Activated naive CD8-positive, alpha-beta T cell treated with anti-CD3 and anti-CD28 coated beads, Interleukin-2, amount 10 ng/mL, durations not matched to agents 7 days and 5 days (primary cell): ENCODE results near the gene SLC9A9. TPM values are rescaled to one million over a fixed set of nuclear protein-coding genes. Genes with fewer than 3 reads are reported as not detected.
"Not testable (repeated sequence)": the region's sequence is repeated elsewhere in the genome, so short reads cannot be mapped to it uniquely, and the experiment has no call there.

Source experiments
- ATAC-seq: fragments of 150-1000 bp; cut with Tn5 transposase; one replicate; pipeline ENCODE4 v1.10.0; 2021; ENCODE audit warnings: low read depth, moderate library complexity
- POLR2A ChIA-PET: fragments of 350-600 bp; sonication (Branson Sonifier 250); formaldehyde crosslinking; loops from one replicate; lab custom pipeline; 2021; ENCODE audit warnings: antibody characterized with exemption; lab: Charles Lee
- DNase-seq: peaks from one replicate; pipeline ENCODE4 v3.0.0; 2021
- H3K27ac Mint-ChIP-seq: one replicate; pipeline ENCODE4 v1.8.0; 2022; ENCODE audit warnings: mild to moderate bottlenecking, mixed read lengths
- H3K27me3 Mint-ChIP-seq: one replicate; pipeline ENCODE4 v1.8.0; 2022; ENCODE audit warnings: mild to moderate bottlenecking, moderate library complexity, mixed read lengths
- H3K36me3 Mint-ChIP-seq: one replicate; pipeline ENCODE4 v1.8.0; 2021; ENCODE audit warnings: mild to moderate bottlenecking, mixed read lengths
- H3K4me1 Mint-ChIP-seq: one replicate; pipeline ENCODE4 v1.8.0; 2021; ENCODE audit warnings: mixed read lengths
- H3K4me3 Mint-ChIP-seq: one replicate; pipeline ENCODE4 v1.8.0; 2022; ENCODE audit warnings: mild to moderate bottlenecking, moderate library complexity, mixed read lengths
- H3K9me3 Mint-ChIP-seq: one replicate; pipeline ENCODE4 v1.8.0; 2021; ENCODE audit warnings: mixed read lengths
- total RNA-seq, 2 experiments: library from RNA; stranded (reverse); gene quantifications; one replicate each; pipeline ENCODE4 v1.2.3, GENCODE V29; 2021

SLC9A9 gene
- total RNA-seq, 2 experiments from 2014 or later, result 9.9 to 13.2 TPM

- ATAC-seq, result no peak
- Mint-ChIP-seq H3K36me3 (no peaks in the 10 kb centered on the region), H3K27me3 (no peaks in the 10 kb centered on the region), H3K27ac (no peak overlapping the region), H3K9me3 (peaks cover 4% of the 10 kb centered on the region), H3K4me1 (no peaks in the 10 kb centered on the region), H3K4me3 (no peak overlapping the region)
- no peak for DNase-seq
- POLR2A ChIA-PET, result no interaction called here
These were observed 131.5 kb downstream of the SLC9A9 start for GRCh38 chr3:143716731-143717130.

DNA sequence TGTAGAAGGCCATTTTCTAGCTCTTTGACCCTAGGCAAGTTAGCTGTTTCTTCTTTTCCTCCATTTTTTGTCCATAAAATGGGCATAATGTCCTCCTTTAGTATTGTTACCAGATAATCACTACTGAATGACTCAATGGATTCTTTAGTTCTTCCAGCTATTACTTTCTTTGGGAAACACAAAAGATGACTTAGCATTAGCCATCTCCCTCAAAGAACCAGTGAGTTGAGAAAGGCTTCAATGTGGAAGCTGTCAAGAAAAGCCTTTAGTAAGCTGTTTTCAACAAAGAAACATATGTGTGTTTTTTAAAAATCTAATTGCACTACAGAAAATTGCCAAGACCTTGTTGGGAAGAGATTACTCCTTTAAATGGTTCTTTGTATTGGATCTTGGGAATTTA, 135.7 kb downstream of the SLC9A9 start:
- H3K4me3 Mint-ChIP-seq, result no peak overlapping the region
- H3K27ac Mint-ChIP-seq, result no peak overlapping the region

DNA sequence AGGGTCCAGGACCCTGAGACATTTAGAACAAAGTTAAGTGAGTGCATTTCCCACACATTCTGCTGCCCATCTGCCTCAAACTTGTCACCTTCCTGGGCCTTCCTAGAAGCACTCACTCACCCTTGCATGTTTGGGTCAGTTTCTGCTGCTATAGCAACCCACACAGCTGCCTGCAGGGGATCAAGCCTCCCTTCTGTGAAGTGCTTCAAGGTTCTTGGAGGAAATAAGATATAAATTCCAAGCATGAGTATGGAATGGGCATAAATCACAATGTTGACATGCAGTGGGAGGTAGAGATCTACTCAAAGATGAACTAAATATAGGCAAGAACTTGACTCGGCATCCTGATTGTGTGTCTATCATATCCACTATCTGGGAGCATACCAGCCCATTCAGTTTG, 140.4 kb downstream of the SLC9A9 start:
- no peaks in the 10 kb centered on the region for H3K27me3 Mint-ChIP-seq
- no peaks in the 10 kb centered on the region for H3K36me3 Mint-ChIP-seq
- DNase-seq (no peak), ATAC-seq (no peak)
- no peak overlapping the region for H3K27ac Mint-ChIP-seq
- H3K4me3 Mint-ChIP-seq, result no peak overlapping the region
- peaks cover 2% of the 10 kb centered on the region for H3K4me1 Mint-ChIP-seq
- H3K9me3 Mint-ChIP-seq, result no peaks in the 10 kb centered on the region
- POLR2A ChIA-PET, result no interaction called here

More for the DNA sequence above, 135.7 kb downstream of the SLC9A9 start:
- H3K36me3 Mint-ChIP-seq, result no peaks in the 10 kb centered on the region
- H3K9me3 Mint-ChIP-seq, result peaks cover 4% of the 10 kb centered on the region
- POLR2A ChIA-PET, result no interaction called here
- no peak for DNase-seq
- no peaks in the 10 kb centered on the region for H3K4me1 Mint-ChIP-seq
- ATAC-seq, result no peak
- no peaks in the 10 kb centered on the region for H3K27me3 Mint-ChIP-seq

DNA sequence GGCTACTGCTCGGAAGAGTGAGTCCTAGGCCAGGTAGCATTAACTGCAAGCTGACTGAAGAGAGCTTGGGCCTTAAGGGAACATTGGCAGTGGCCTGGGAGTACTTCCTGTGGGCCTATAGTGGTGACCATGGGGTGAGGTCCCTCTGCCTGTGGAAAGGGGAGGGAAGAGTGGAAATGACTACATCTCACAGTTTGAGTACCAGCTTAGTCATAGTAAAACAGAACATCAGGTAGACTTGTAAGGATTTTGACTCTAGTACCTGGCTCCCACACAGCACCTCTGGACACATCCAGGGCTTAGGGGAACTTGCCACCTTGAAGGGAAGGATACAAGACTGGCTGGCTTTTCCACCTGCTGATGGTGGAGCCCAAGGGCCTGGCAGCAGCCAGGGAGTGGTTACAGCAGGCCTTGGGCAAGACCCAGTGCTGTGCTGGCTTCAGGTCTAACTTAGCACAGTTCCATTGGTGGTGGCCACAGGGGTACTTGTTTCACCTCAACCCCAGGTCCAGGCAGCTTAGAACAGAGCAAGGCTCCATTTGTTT, 147.8 kb downstream of the SLC9A9 start:
- Mint-ChIP-seq H3K9me3 (no peaks in the 10 kb centered on the region), H3K36me3 (no peaks in the 10 kb centered on the region), H3K27me3 (no peaks in the 10 kb centered on the region), H3K4me1 (peaks cover 2% of the 10 kb centered on the region), H3K4me3 (no peak overlapping the region), H3K27ac (no peak overlapping the region)
- POLR2A ChIA-PET, result no interaction called here
- DNase-seq, result no peak
- ATAC-seq, result no peak

DNA sequence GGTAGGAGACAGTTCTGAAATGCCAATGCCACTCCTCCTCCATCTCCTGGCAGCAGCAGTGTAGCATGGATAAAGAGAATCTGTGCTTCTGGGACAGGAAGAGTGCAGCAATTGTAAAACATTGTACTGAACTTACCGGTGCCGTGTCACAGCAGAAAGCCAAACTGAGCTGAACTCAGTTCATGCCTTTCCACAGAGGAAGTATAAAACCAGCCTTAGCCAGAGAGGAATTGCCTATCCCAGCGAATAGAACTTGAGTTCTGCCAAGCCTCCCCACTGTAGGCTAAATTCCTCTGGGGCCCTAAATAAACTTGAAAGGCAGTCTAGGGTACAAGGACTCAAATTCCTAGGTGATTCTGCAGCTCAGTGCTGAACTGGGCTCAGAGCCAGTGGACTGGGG, 148.8 kb downstream of the SLC9A9 start:
- H3K4me1 Mint-ChIP-seq, result no peaks in the 10 kb centered on the region
- POLR2A ChIA-PET, result no interaction called here
- no peak overlapping the region for H3K27ac Mint-ChIP-seq
- DNase-seq (no peak), ATAC-seq (no peak)
- H3K36me3 Mint-ChIP-seq, result no peaks in the 10 kb centered on the region
- H3K4me3 Mint-ChIP-seq, result no peak overlapping the region
- H3K27me3 Mint-ChIP-seq, result no peaks in the 10 kb centered on the region
- no peaks in the 10 kb centered on the region for H3K9me3 Mint-ChIP-seq

DNA sequence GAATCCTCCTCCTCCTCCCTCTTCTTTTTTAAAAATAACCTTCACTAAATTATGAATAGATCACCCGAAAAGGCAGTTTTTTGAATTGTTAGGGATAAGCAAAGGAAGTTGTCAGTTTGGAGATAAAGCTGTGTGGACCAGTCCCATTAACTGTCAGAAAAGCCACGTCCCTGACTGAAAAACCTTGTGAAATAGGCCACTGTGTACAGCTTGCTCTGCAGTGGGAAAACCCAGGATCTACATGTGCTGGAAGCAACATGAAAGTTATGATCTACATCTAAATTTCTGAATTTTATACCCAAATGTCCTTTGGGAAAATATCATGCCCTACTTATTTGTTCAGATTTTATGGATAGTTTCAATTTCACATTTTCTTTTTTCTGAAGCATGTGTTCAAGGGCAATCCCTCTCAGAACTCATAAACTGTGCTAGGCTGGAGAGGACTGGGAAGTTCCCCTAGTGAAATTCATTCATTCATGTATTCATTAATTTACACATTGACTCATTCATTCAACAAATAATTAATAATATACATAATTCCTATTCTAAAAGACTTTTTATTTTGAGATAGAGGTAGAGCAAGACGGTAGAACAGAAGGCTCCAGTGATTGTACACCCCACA, 149.5 kb downstream of the SLC9A9 start:
- H3K4me1 Mint-ChIP-seq, result no peaks in the 10 kb centered on the region
- ATAC-seq, result no peak
- H3K36me3 Mint-ChIP-seq, result no peaks in the 10 kb centered on the region
- no peak overlapping the region for H3K4me3 Mint-ChIP-seq
- H3K27me3 Mint-ChIP-seq, result no peaks in the 10 kb centered on the region
- no peak overlapping the region for H3K27ac Mint-ChIP-seq
- DNase-seq, result no peak
- H3K9me3 Mint-ChIP-seq, result no peaks in the 10 kb centered on the region
- POLR2A ChIA-PET, result no interaction called here

DNA sequence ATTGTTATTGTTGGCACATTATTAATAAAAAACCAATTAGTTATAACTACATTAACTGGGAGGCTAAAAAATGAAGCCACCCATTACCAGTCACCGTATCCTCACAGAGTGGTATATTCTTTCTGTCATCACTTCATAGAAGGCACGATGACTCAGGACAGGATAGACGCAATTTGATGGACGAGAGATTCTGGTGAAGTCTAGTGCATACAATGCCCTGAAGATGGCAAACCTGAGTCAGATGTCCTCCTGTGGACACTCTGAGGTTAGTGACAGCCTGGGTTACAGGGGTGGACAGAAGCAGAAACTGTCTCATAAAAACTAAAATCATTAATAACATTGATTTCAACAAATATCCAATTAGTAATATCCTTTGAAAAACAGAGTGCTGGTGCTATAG, 150.3 kb downstream of the SLC9A9 start:
- no peaks in the 10 kb centered on the region for H3K36me3 Mint-ChIP-seq
- no peak overlapping the region for H3K4me3 Mint-ChIP-seq
- no peak for DNase-seq
- POLR2A ChIA-PET, result no interaction called here
- H3K27me3 Mint-ChIP-seq, result no peaks in the 10 kb centered on the region
- H3K4me1 Mint-ChIP-seq, result no peaks in the 10 kb centered on the region
- no peak overlapping the region for H3K27ac Mint-ChIP-seq
- no peaks in the 10 kb centered on the region for H3K9me3 Mint-ChIP-seq
- ATAC-seq, result no peak

- DNase-seq, H3K27ac Mint-ChIP-seq, H3K4me3 Mint-ChIP-seq, POLR2A ChIA-PET, H3K27me3 Mint-ChIP-seq, H3K36me3 Mint-ChIP-seq, H3K9me3 Mint-ChIP-seq, H3K4me1 Mint-ChIP-seq, ATAC-seq: not testable (repeated sequence)
These were observed 152.9 kb downstream of the SLC9A9 start for GRCh38 chr3:143695333-143695732.

DNA sequence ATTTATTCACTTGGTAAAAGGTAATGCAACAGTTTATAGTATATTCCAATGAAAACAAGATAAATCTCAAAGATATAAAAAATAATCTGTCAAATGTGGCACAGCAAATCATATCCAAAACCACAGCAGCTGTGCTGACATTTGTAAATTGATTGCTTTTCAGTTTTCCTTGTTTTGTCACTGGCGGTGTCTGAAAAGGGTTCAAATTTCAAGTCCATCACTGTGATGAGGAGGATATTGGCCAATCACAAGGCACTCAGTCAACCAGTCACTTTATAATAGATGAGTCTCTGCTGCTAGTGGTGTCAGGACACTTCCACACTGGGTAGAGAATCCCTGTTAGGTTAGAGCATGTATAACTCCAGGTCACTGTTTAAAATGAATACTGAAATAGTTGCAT, 154.8 kb downstream of the SLC9A9 start:
- Mint-ChIP-seq H3K36me3 (peaks cover 2% of the 10 kb centered on the region), H3K4me1 (no peaks in the 10 kb centered on the region), H3K27ac (no peak overlapping the region), H3K27me3 (no peaks in the 10 kb centered on the region), H3K4me3 (no peak overlapping the region), H3K9me3 (no peaks in the 10 kb centered on the region)
- DNase-seq (no peak), ATAC-seq (no peak)
- POLR2A ChIA-PET, result no interaction called here

DNA sequence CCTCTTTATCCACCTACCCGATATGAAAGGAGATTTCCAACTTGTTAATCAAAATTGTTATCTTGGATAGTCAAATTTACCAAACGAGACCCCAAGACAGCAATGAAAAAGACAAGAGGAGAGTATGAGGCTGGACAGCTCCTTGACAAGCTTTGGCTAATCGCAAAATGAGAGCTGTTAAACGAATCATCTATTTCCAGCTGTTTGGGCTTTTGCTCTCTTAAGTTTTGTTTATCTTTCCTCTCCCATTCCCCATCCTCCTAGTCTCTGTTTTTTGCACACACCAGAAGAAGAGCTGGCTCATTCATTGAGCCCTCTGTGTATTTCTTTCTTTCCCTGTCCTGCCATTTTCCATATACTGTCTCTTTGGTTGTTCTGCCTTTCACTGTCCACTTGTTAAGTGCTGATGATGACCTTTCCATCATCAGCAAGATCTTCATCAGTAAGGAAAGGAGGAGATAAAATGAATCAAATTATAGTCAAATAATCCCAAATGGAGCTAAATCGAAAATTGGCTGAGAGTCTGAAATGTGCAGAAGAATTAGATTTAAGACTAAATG, 161.6 kb downstream of the SLC9A9 start:
- peaks cover under 1% of the 10 kb centered on the region for H3K27me3 Mint-ChIP-seq
- no peak for DNase-seq
- no peak overlapping the region for H3K27ac Mint-ChIP-seq
- POLR2A ChIA-PET, result no interaction called here
- no peaks in the 10 kb centered on the region for H3K4me1 Mint-ChIP-seq
- ATAC-seq, result no peak
- H3K9me3 Mint-ChIP-seq, result no peaks in the 10 kb centered on the region
- H3K4me3 Mint-ChIP-seq, result no peak overlapping the region
- peaks cover 2% of the 10 kb centered on the region for H3K36me3 Mint-ChIP-seq

DNA sequence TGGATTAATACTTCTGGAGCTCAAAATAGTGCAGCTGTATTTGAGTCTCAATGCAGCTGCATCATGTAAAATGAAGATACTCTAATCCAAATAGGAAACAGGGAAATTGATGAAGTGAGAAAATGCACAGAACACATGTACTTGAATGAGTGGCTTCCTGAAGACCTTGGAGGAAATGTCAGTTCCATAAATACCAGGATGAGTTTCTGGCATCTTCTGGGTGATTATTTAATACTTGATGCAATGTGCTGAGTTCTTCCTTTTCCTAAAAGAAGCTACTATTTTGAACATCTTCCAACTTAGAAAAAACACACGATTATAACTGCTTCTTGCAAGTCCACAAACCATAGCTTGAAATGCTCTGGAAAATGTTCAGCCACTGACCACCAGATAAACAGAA, 162.8 kb downstream of the SLC9A9 start:
- H3K9me3 Mint-ChIP-seq, result no peaks in the 10 kb centered on the region
- DNase-seq (no peak), ATAC-seq (no peak)
- H3K27ac Mint-ChIP-seq, result no peak overlapping the region
- POLR2A ChIA-PET, result no interaction called here
- H3K4me1 Mint-ChIP-seq, result no peaks in the 10 kb centered on the region
- H3K4me3 Mint-ChIP-seq, result no peak overlapping the region
- peaks cover 2% of the 10 kb centered on the region for H3K27me3 Mint-ChIP-seq
- H3K36me3 Mint-ChIP-seq, result no peaks in the 10 kb centered on the region

- Mint-ChIP-seq H3K27me3 (peaks cover 2% of the 10 kb centered on the region), H3K4me1 (peaks cover 6% of the 10 kb centered on the region), H3K9me3 (no peaks in the 10 kb centered on the region), H3K4me3 (no peak overlapping the region), H3K27ac (no peak overlapping the region), H3K36me3 (no peaks in the 10 kb centered on the region)
- DNase-seq (no peak), ATAC-seq (no peak)
- POLR2A ChIA-PET, result no interaction called here
These were observed 170.8 kb downstream of the SLC9A9 start for GRCh38 chr3:143677430-143677829.

GRCh38 chr3:143676747-143677146, 171.5 kb downstream of the SLC9A9 start:
- ATAC-seq (no peak), DNase-seq (no peak)
- no peak overlapping the region for H3K27ac Mint-ChIP-seq
- peaks cover 2% of the 10 kb centered on the region for H3K27me3 Mint-ChIP-seq
- POLR2A ChIA-PET, result no interaction called here
- H3K9me3 Mint-ChIP-seq, result no peaks in the 10 kb centered on the region
- H3K36me3 Mint-ChIP-seq, result no peaks in the 10 kb centered on the region
- peaks cover 6% of the 10 kb centered on the region for H3K4me1 Mint-ChIP-seq
- no peak overlapping the region for H3K4me3 Mint-ChIP-seq

GRCh38 chr3:143676021-143676420, 172.2 kb downstream of the SLC9A9 start:
- ATAC-seq, result no peak
- no peaks in the 10 kb centered on the region for H3K9me3 Mint-ChIP-seq
- no peak overlapping the region for H3K27ac Mint-ChIP-seq
- H3K27me3 Mint-ChIP-seq, result no peaks in the 10 kb centered on the region
- peaks cover 6% of the 10 kb centered on the region for H3K4me1 Mint-ChIP-seq
- no peak overlapping the region for H3K4me3 Mint-ChIP-seq
- no peak for DNase-seq
- no peaks in the 10 kb centered on the region for H3K36me3 Mint-ChIP-seq
- POLR2A ChIA-PET, result no interaction called here
